HG03521 (cell line): ENCODE results near the gene CCM2L.
"Not testable (repeated sequence)": the region's sequence is repeated elsewhere in the genome, so short reads cannot be mapped to it uniquely, and the experiment has no call there.

ENCODE experiments used
- ATAC-seq: cut with Tn5 transposase; IDR thresholded peaks from one replicate; pipeline ENCODE4 v1.9.1; 2021; ENCODE audit warnings: mild to moderate bottlenecking, moderate library complexity; ENCODE audit not compliant: unreplicated experiment

The CCM2L gene

DNA sequence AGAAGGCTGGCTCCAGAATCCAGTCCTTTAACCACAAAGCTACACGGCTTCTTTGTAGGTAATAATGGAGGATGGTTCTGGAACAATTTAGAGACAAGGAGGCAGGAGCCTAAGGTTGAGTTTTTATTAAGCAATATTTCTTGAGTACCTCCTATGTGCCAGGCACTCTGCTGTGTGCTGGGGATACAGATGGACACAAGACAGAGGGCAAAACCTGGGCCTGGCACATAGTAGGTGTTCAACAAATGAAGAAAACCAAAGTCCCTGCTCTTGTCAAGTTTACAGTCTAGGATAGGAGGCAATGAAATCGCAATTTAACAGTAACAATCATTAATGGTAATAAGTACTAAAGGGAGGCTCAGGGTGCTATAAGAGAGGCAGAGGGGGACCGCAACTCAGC lies 17.4 kb downstream of the CCM2L start:
- no peak for ATAC-seq

DNA sequence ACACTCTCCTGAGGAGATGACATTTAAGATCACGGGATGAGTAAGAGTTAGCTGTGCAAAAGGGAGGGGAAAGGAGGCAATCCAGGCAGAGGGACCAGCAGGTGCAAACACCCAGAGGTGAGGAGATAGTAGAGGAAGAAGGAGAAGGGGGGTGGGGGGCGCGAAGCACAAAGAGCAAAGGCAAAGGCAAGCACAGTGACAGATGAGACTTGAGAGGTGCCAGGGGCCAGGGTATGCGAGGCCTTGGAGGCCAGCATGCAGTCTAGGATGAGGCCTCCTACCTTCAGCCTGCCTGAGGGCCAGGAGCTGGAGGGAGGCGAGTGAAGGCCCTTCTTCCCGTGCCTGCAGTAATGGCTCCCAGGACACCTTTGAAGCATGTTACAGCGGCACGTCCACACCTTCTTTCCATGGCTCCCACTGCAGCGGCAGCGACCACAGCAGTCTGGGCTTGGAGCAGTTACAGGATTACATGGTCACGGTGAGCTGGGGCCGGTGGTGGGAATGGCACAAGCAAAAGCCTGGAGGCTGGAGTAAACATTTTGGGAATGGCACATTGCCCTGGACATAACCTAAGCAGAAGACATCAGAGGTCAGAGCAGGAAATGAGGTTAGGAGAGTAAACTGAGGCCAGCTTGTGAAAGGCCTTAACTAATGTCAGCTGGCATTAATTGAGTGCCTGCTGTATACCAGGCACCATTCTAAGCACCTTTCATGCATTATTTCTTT lies 18.6 kb downstream of the CCM2L start:
- no peak for ATAC-seq

DNA sequence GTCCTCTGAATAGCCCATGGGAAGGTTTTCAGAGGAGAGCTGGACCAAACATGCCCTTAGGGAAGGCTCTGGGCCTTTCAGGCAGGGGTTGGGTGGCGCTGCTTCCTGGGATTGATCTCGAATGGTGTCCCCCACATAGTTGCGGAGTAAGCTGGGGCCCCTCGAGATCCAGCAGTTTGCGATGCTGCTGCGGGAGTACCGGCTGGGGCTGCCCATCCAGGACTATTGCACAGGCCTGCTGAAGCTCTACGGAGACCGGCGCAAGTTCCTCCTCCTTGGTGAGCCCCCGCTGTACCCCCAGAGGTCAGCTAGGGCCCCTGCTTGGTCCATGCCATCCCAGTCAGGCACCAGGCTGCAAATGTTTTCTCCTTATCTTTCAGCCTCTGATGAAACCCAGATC lies 19.3 kb downstream of the CCM2L start:
- ATAC-seq: no peak

DNA sequence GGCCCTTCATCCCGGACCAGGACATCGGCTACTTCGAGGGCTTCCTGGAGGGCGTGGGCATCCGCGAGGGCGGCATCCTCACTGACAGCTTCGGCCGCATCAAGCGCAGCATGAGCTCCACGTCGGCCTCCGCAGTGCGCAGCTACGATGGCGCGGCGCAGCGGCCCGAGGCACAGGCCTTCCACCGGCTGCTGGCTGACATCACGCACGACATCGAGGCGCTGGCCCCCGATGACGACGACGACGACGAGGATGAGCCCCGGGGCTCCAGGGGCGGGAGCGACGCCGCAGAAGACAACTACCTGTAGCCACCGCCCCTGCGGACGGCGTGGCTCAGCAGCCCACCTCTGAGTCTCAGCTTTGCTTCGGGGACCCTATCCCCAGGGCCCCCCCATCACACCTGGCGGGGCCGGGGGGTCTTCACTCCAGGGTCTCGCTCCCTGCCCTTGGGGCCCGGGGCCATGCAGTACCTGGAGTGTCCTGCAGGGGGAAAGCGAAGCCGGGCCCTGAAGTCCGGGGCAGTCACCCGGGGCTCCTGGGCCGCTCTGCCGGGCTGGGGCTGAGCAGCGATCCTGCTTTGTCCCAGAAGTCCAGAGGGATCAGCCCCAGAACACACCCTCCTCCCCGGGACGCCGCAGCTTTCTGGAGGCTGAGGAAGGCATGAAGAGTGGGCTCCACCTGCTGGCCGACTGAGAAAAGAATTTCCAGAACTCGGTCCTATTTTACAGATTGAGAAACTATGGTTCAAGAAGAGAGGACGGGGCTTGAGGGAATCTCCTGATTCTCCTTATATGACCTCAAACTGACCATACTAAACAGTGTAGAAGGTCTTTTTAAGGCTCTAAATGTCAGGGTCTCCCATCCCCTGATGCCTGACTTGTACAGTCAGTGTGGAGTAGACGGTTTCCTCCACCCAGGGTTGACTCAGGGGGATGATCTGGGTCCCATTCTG lies 21.0 kb downstream of the CCM2L start:
- ATAC-seq: no peak

DNA sequence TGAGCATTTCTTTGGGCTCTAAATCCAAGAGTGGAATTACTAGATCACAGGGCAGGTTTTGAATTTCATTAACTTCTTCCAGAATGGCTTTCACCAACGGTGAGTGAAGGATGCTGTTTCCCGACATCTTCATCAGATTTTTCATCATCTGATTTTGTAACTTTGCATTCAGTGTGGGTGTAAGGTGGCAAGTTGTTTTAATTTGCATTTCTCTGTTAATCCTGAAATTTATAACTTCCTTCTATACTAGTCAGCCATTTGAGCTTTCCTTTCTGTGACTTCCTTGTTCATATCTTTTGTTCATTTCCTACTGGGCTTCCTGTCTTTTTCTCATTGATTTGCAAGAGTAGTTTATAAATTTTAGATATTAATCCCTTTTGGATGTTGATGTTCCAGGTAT lies 23.1 kb downstream of the CCM2L start:
- no peak for ATAC-seq

DNA sequence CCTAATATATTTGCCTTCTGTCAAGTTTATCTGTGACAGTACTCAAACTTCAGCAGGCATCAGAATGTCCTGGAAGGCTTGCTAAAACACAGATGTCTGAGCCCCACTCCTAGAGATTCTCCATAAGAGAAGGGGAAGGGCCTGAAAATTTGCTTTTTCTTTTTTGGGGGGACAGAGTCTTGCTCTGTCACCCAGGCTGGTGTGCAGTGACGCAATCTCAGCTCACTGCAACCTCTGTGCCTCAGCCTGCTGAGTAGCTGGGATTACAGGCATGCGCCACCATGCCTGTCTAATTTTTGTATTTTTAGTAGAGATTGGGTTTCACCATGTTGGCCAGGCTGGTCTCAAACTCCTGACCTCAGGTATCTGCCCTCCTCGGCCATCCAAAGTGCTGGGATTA lies 23.5 kb downstream of the CCM2L start:
- ATAC-seq: not testable (repeated sequence)

DNA sequence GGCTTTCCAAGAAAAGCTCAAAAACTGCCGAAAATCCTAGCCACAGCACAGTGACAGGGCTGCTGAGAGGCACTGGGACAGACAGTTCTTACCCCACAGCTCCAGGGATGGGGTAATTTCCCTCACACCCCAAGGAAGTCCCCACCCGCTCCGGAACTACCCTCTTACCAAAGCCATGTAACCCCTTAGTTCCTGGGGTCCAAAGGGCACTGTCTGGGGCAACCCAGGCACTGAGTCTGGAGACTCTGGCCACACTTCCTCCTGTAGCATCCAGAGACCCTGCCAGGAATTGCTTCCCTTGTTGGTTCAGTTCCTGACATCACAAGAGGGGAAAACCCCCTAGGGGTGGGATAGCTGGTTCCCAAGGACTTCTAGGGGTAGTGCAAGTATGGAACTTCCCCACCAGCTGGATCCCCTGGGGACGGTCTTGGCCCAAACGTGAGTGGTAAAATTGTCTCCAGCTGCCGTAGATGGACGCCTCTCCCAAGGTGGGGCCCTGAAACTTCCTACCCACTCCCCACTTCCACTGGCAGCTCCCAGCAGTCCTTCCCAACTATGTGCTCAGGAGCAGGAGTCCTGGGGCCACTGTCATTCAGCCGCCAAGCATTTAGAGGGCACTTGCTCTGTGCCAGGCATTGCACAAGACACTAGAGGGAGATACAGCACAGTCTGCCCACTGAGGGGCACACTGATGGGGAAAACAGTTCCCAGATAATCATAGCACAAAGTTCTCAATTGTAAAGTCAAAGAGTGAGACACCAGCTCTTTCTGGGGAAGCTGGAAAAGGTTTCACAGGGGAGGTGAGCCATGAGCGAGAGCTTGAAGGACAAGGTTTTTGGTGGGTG lies 24.6 kb downstream of the CCM2L start:
- ATAC-seq: no peak

DNA sequence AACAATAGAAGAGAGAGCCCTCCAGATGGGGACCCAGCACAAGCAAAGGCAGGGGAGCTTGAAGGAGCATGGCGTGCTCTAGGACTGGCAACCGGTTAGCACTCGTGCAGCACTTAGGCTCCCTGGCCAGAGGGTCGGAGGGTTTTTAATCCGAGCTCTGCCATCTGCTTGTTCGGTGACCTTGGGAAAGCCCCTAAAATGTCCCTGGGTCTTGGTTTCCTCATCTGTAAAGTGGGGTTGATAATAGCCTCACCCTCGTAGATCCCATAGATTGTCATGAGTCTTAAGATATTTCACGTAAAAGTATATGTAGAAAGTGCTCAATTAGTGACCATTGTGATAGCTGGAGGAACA lies 25.2 kb downstream of the CCM2L start:
- ATAC-seq: no peak

DNA sequence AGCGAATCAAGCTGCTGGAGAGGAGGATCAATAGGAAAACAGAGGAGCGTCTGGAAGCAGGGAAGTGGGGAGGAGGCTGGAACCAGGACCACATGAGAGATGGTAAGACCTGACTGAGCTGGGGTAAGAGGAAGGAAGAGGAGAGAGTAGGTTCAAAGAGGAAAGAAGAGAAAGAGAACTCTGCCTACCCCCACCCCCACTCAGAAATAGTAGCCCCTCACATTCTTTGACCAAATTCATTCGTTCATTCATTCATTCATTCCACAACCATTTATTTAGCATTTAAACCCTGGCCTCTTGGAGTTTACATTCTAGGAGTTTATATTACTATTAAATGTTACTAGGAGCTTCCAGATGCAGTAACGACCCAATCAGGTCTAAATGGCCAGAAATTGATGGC lies 26.0 kb downstream of the CCM2L start:
- no peak for ATAC-seq

DNA sequence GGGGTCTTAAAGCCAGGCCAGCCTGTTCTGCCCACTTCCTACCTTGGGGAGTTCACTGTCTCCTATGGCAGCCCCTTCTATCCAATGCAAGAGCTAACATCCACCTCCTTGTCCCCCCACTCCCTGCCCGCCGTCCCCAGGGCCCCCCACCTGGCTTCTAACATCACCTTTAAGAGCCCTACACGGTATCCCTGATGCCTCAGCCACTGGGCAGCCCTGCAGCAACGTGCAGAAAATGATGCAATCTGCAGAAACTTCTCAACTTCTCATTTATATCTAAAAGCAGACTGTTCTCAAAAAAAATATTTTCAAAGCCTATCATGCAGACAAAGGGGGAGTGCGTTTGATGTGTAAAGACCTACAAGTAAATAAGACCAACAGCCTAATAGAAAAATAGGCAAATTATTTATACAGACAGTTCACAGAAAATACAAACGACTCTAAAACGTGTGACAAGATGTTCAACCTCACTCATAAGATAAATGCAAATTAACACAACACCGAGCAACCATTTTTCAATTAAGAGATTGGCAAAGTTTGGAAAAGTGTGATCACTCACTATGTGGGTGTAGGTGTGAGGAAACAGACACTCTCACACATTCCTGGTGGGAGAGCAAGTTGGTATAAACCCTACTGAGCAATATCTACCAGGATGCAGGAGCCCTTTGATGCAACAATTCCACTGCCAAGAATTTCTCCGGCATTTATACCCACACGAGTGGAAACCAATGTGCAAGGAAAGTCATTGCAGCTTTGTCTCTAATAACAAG lies 26.7 kb downstream of the CCM2L start:
- ATAC-seq: no peak

DNA sequence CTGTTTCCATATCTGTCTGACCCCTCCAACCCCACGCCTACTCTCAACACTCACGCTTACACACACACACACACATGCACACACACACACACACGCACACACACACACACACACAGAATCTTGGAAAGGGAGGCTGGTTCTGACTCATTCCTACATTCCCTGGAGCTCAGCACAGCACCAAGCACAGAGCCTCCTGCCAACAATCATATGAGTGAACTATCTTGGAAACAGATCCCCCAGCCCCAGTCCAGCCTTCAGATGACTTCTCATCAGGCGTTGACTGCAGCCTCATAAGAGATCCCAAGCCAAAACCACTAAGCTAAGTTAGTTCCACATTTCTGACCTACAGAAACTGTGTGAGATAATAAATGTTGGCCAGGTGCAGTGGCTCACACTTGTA lies 27.7 kb downstream of the CCM2L start:
- ATAC-seq: no peak

DNA sequence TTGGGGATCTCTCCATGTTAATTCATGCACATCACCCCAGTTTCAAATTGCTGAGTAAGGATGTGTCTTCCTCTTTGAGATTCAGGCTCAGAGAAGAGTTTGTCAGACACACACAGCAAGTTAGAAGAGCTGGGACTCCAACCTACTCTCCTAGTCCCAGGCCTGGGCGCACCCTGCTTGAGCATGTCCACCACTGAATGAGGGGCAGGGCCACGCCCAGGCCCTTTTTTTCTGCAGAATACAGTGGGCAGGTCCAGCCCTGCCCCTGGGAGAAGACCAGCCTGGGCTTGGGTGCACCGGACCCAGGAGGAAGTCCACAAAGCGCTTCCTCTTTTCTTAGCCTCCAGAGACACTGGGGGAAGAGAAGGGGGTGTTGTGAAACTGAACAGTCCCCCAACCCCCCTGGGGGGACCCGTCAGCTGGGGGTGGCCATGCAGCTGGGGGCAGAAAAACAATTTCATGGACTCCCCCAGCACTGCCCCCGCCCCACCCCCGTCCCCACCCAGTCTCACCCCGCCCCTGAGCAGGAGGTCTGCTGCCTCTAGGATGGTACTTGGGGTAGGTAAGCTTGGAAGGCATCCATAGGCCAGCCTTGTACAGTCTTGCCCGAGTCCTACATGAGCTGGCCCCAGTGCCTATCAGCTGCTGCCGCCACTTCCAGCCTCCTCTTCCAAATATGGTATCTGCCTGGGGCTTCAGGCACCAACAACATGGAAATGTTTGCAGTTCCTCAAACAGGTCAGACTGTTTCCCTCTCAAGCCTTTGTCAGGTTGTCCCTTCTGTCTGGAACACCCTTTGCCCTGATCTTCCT lies 30.1 kb downstream of the CCM2L start:
- no peak for ATAC-seq

DNA sequence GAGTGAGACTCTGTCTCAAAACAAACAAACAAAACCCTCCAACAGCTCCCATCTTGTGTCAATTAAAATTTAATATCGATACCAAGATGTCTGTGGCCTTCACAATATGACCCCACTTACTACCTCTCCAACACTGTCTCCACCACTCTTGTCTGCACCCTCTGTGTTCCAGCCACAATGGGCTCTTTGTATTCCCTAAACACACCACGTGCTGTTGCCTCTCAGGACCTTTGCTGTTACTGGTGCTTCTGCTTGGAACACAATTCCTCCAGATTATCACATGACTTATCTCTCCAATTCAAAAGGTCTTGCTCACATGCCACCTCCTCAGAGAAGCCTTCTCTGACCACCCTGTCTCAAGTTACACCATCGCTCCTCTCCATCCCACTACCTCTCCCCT lies 35.8 kb downstream of the CCM2L start:
- no peak for ATAC-seq

DNA sequence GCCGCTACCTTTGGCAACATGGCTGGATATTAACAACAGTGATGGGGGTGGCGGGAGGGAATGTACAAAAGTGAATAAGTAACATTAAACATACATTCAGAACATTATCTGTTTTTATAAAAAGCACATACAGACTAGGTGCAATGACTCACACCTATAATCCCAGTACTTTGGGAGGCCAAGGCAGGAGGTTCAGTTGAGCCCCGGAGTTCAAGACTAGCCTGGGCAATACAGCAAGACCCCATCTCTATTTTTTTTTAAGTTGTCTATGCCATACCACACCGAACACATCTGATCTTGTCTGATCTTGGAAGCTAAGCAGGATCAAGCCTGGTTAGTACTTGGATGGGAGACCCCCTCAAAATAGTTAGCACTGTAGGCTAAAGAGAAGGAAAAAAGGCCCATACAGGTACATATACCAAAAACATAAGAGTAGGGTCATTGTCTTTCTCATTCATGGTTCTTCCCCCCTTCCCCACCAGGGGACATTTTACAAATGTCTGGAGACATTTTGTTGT lies 40.1 kb downstream of the CCM2L start:
- no peak for ATAC-seq

DNA sequence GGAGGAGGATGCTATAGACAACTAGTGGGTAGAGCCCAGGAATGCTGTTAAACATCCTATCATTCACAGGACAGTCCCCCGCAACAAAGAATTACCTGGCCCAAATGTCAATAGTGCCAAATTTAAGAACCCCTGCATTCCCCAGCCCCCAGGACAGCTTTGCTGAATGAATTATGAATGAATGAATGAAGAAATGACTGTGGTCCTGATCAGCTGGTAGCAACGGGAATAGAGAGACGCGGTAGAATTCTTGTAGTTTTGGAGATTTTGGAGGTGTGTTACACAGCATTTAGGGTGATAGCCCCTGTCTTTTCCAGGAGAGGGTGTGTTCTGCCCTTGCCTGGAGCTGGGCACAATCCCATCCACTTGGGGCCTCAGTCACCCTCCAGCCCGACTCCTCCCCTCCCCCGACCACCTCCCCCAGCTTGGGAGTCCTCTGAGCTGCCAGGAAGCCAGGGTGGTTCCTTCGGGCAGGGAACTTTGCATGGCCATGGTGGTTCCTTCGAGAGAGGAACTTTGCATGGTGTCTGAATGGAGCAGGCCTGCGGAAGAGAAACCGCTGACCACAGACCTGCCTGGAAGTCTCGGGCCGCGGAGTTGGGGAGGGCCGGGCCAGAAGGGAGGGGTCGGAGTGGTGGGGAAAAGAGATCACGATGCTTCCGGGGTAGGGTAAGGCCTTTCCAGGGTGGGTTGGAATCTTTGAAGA lies 40.8 kb downstream of the CCM2L start:
- ATAC-seq: no peak

DNA sequence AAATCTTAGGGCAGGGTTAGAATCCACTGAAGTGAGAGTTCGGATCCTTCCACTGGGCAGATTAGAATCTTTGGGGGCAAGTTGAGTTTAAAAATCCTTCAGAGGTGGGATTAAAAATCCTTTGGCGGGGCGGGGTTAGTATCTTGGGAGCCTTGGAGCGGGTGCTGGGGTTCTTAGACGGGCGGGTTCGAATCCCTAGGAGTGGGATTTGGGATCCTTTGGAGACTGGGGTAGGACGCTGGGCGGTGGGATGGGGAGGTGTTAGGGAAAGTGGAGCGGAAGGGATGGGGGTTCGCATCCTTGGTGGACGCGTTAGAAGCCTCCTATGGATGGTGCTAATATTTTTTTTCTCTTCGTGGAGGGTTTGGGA lies 41.5 kb downstream of the CCM2L start:
- ATAC-seq: no peak

DNA sequence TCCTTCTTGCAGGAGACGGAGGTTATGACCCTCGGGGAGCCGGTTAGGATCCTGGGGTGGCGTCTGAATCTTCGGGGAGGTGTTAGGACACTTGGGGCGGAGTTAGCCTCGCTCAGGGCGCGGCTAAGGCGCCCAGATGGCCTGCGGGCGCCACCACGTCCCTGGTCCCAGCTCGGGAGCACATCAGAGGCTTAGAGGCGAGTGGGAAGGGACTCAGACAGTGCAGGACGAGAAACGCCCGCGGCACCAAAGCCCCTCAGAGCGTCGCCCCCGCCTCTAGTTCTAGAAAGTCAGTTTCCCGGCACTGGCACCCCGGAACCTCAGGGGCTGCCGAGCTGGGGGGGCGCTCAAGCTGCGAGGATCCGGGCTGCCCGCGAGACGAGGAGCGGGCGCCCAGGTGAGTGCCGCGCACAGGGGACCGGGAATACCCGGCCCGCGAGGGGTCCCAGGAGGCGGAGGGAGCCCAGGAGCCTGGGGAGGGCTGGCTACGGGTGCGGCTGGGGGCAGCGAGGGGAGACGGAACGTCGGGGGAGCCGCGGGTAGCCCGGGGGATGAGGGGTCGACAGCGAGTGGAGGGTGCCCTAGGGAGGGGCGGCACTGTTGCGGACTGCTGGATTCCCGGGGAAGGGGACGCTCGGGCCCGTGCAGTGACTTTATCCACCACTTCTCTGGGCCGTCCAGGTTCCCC lies 42.0 kb downstream of the CCM2L start, which contains the start of gene HCK:
Gene HCK, plus strand, starts transcription at position 153 of the 688 bp plus-strand sequence.
- ATAC-seq: no peak

DNA sequence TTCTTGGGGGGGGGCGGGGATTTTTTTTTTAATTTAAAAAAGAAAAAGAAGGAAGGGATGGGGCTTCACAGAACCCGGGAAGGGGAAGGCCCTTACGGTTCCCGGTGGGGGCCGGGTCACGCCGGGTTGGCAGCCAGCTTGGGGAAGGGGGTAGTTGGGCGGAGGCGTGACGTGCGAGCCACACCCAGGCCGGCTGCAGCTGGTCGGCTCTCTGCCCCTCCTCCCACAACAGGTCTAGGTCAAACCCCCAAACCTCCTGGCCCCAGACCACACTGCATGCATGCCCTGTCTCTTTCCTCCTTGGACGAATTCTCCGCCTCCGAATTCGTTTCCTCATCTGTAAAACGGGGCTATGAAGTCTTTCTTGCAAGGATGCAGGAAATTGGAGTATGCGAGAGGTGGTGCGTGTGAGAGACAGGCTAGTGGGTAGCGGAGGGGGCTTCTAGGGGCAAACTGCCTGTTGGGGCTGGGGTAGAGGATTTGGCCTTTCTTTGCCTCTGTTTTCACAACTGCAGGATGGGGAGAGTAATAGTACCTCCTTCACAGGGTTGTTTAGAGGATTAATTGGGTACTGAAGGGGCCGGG lies 42.6 kb downstream of the CCM2L start:
- ATAC-seq: no peak
